Suprapubic skin (tissue), 4 donors: ENCODE measurements around the gene HIBCH. TPM values are rescaled to one million over a fixed set of nuclear protein-coding genes. Genes with fewer than 3 reads are reported as not detected.
A peak's percentile ranks its signal among the peaks of the same experiment; 100 is the strongest.

Experiments used
- DNase-seq, 2 donors: peaks; one replicate each; pipeline ENCODE4 v3.0.0-alpha.2; 2019; ENCODE audit warnings: low spot score in 2 of 2
- H3K27ac ChIP-seq: fragments of 200-600 bp; sonication (generic); one replicate; pipeline ENCODE4 v1.5.1; 2019
- H3K27me3 ChIP-seq: fragments of 200-600 bp; sonication (generic); one replicate; pipeline ENCODE4 v1.5.1; 2019
- H3K36me3 ChIP-seq: fragments of 200-600 bp; sonication (generic); one replicate; pipeline ENCODE4 v1.5.1; 2019
- H3K4me1 ChIP-seq: fragments of 200-600 bp; sonication (generic); one replicate; pipeline ENCODE4 v1.5.1; 2019
- H3K4me3 ChIP-seq: fragments of 200-600 bp; sonication (generic); one replicate; pipeline ENCODE4 v1.5.1; 2019; ENCODE audit warnings: mild to moderate bottlenecking
- H3K9me3 ChIP-seq: fragments of 200-600 bp; sonication (generic); one replicate; pipeline ENCODE4 v1.5.1; 2019
- CTCF ChIP-seq, 2 donors: fragments of 200-600 bp in 1 of 2; fragments of 450-650 bp in 1 of 2; sonication (generic) in 1 of 2; IDR thresholded peaks; one replicate each; pipeline ENCODE4 v1.5.1; 2016 to 2019; ENCODE audit warnings: antibody characterized with exemption in 2 of 2, mild to moderate bottlenecking in 1 of 2, moderate library complexity in 1 of 2
- EP300 ChIP-seq: sonication (generic); formaldehyde crosslinking; IDR thresholded peaks from one replicate; pipeline ENCODE4 v1.6.1; 2017; ENCODE audit warnings: antibody characterized with exemption
- POLR2A ChIP-seq, 2 donors: fragments of 450-650 bp; IDR thresholded peaks; one replicate each; pipeline ENCODE4 v1.6.1; 2017; ENCODE audit warnings: antibody characterized with exemption in 2 of 2, mild to moderate bottlenecking in 2 of 2, moderate library complexity in 2 of 2
- POLR2AphosphoS5 ChIP-seq, 3 donors: sonication (generic); formaldehyde crosslinking; IDR thresholded peaks; one replicate each; pipeline ENCODE4 v1.6.1; 2017; ENCODE audit warnings: antibody characterized with exemption in 3 of 3
- WGBS: methylation state at CpG from one replicate; pipeline ENCODE4 v1.1.5; 2018; 5-methylcytosine and 5-hydroxymethylcytosine counted together
- total RNA-seq, 4 donors: library from RNA; depleted of rRNA; stranded (reverse); fragments of >200 nt; gene quantifications; one replicate each; pipeline ENCODE4 v1.1.0, GENCODE V29; 2016

HIBCH gene
- total RNA-seq, 4 donors from 2014 or later, result 22.9 to 30.4 (median 24.9) TPM

- no peak for TF ChIP-seq EP300
- TF ChIP-seq POLR2A (IDR thresholded peaks at IDR 0.05), result no peak
- no peak for TF ChIP-seq POLR2AphosphoS5 (IDR thresholded peaks at IDR 0.05)
- no peak for TF ChIP-seq CTCF (IDR thresholded peaks at IDR 0.05)
- no peak for DNase-seq
- no peaks in the 10 kb centered on the region for H3K36me3 ChIP-seq
- H3K4me3 ChIP-seq, result no peak overlapping the region
- H3K27me3 ChIP-seq, result no peaks in the 10 kb centered on the region
- H3K9me3 ChIP-seq, result no peaks in the 10 kb centered on the region
- 60% methylated on average over 2 of the region's 2 CpGs for WGBS
- H3K4me1 ChIP-seq, result peaks cover 12% of the 10 kb centered on the region
- peak overlapping the region; percentile 27 for H3K27ac ChIP-seq
Measured at GRCh38 chr2:190333928-190334327, 14.3 kb upstream of the HIBCH start.

- 60% methylated on average over 8 of the region's 8 CpGs for WGBS
- H3K27me3 ChIP-seq, result no peaks in the 10 kb centered on the region
- no peaks in the 10 kb centered on the region for H3K36me3 ChIP-seq
- no peaks in the 10 kb centered on the region for H3K9me3 ChIP-seq
- no peak for DNase-seq
- TF ChIP-seq POLR2A (IDR thresholded peaks at IDR 0.05) (no peak), POLR2AphosphoS5 (IDR thresholded peaks at IDR 0.05) (no peak)
- H3K4me1 ChIP-seq, result peaks cover 12% of the 10 kb centered on the region
- H3K4me3 ChIP-seq, result no peak overlapping the region
- peak overlapping the region; percentile 23 for H3K27ac ChIP-seq
Measured at GRCh38 chr2:190333395-190333794, 13.8 kb upstream of the HIBCH start.

- TF ChIP-seq POLR2AphosphoS5 (IDR thresholded peaks at IDR 0.05) (no peak), POLR2A (IDR thresholded peaks at IDR 0.05) (no peak), CTCF (IDR thresholded peaks at IDR 0.05) (no peak), EP300 (no peak)
- Histone ChIP-seq H3K4me1 (peaks cover 6% of the 10 kb centered on the region), H3K9me3 (no peaks in the 10 kb centered on the region), H3K36me3 (no peaks in the 10 kb centered on the region), H3K27me3 (no peaks in the 10 kb centered on the region), H3K27ac (no peak overlapping the region), H3K4me3 (no peak overlapping the region)
- no peak for DNase-seq
- WGBS, result 88% methylated on average over 3 of the region's 3 CpGs
Measured at GRCh38 chr2:190328573-190329147, 9.0 kb upstream of the HIBCH start.

- TF ChIP-seq POLR2A (IDR thresholded peaks at IDR 0.05) (no peak), EP300 (no peak), POLR2AphosphoS5 (IDR thresholded peaks at IDR 0.05) (no peak), CTCF (IDR thresholded peaks at IDR 0.05) (no peak)
- peaks cover under 1% of the 10 kb centered on the region for H3K4me1 ChIP-seq
- no peak for DNase-seq
- H3K36me3 ChIP-seq, result no peaks in the 10 kb centered on the region
- H3K9me3 ChIP-seq, result no peaks in the 10 kb centered on the region
- no peak overlapping the region for H3K4me3 ChIP-seq
- H3K27me3 ChIP-seq, result no peaks in the 10 kb centered on the region
- no peak overlapping the region for H3K27ac ChIP-seq
- 75% methylated on average over 4 of the region's 4 CpGs for WGBS
Measured at GRCh38 chr2:190327867-190328572, 8.4 kb upstream of the HIBCH start.

GRCh38 chr2:190325588-190325987 is 6.0 kb upstream of the HIBCH start:
- Histone ChIP-seq H3K9me3 (no peaks in the 10 kb centered on the region), H3K27ac (no peak overlapping the region), H3K27me3 (no peaks in the 10 kb centered on the region), H3K4me3 (no peak overlapping the region), H3K36me3 (no peaks in the 10 kb centered on the region), H3K4me1 (peaks cover 1% of the 10 kb centered on the region)
- 78% methylated on average over 2 of the region's 2 CpGs for WGBS
- no peak for DNase-seq
- TF ChIP-seq EP300 (no peak), CTCF (IDR thresholded peaks at IDR 0.05) (no peak), POLR2AphosphoS5 (IDR thresholded peaks at IDR 0.05) (no peak), POLR2A (IDR thresholded peaks at IDR 0.05) (no peak)
